GM12878 (cell line): Measurements from ENCODE around the gene IGLL5. TPM values are rescaled to one million over a fixed set of nuclear protein-coding genes. Genes with fewer than 3 reads are reported as not detected.

Experiments used
- BRCA1 ChIP-seq: IDR thresholded peaks from 2 replicates; pipeline ENCODE4 v1.6.1; 2011; ENCODE audit warnings: low read depth, low read length, improper control_type of control experiment
- CREM ChIP-seq: IDR thresholded peaks from 2 replicates; pipeline ENCODE4 v1.6.1; 2014; ENCODE audit warnings: antibody characterized with exemption, low read depth
- DPF2 ChIP-seq: fragments of 450-650 bp; IDR thresholded peaks from 2 replicates; pipeline ENCODE4 v1.6.1; 2017; ENCODE audit warnings: mild to moderate bottlenecking
- IRF5 ChIP-seq: fragments of 450-650 bp; IDR thresholded peaks from 2 replicates; pipeline ENCODE4 v1.6.1; 2017; ENCODE audit warnings: borderline replicate concordance
- MYC ChIP-seq: IDR thresholded peaks from 2 replicates; pipeline ENCODE4 v1.6.1; 2011; ENCODE audit warnings: mild to moderate bottlenecking, low read length, moderate library complexity, inconsistent platforms; ENCODE audit not compliant: insufficient read depth, insufficient replicate concordance, insufficient read length, severe bottlenecking
- NFXL1 ChIP-seq: fragments of 450-650 bp; IDR thresholded peaks from 2 replicates; pipeline ENCODE4 v1.6.1; 2017; ENCODE audit warnings: antibody characterized with exemption, mild to moderate bottlenecking, borderline replicate concordance
- NKRF ChIP-seq: fragments of 450-650 bp; conservative IDR thresholded peaks from 2 replicates; pipeline ENCODE4 v1.6.1; 2017; ENCODE audit warnings: mild to moderate bottlenecking, moderate library complexity
- SKIL ChIP-seq: fragments of 450-650 bp; IDR thresholded peaks from 2 replicates; pipeline ENCODE4 v1.6.1; 2017; ENCODE audit warnings: mild to moderate bottlenecking, low read depth, inconsistent platforms; ENCODE audit not compliant: poor library complexity, severe bottlenecking
- polyA plus RNA-seq, 11 experiments: library from polyadenylated mRNA; depleted of rRNA in 4 of 11; unstranded in 6 of 11; stranded (reverse) in 5 of 11; fragments of >200 nt; fragmentation: Nextera tagmentation in 4 of 11; fragmentation: Illumina TruSeq in 1 of 11; extraction: Ambion mirVana in 4 of 11; extraction: Trizol in 1 of 11; gene quantifications; 1 replicate in 1 of 11; 2 replicates in 10 of 11; pipeline versions ENCODE4 v1.2.1 to v1.2.3, GENCODE V29; 2011 to 2016; ENCODE audit warnings: inconsistent platforms in 2 of 11, missing spikeins in 2 of 11, low read depth in 1 of 11
- total RNA-seq, 4 experiments: library from RNA; depleted of rRNA in 3 of 4; stranded (reverse); fragments of >200 nt in 3 of 4; fragmentation: Illumina TruSeq in 1 of 4; extraction: Trizol in 1 of 4; gene quantifications; 2 replicates each; pipeline versions ENCODE4 v1.2.1 to v1.2.3, GENCODE V29; 2013 to 2021

IGLL5 gene
- total and polyA plus RNA-seq, 10 of the 15 experiments (the other 5 are each of a cell fraction or from before 2014, with no cell fraction given) = not detected

- no peak for TF ChIP-seq NKRF
- TF ChIP-seq DPF2 = no peak
- no peak for TF ChIP-seq BRCA1
- TF ChIP-seq CREM = no peak
- TF ChIP-seq IRF5 = no peak
- TF ChIP-seq NFXL1 = no peak
- TF ChIP-seq SKIL = no peak
- no peak for TF ChIP-seq MYC
Measured at GRCh38 chr22:22839570-22840314, 47.9 kb upstream of the IGLL5 start (continued).
